GM21447 (cell line): ENCODE data around the gene SNU13.
"Not testable (repeated sequence)": the region's sequence is repeated elsewhere in the genome, so short reads cannot be mapped to it uniquely, and the experiment has no call there.

Experiments
- ATAC-seq: cut with Tn5 transposase; IDR thresholded peaks from one replicate; pipeline ENCODE4 v1.9.1; 2021; ENCODE audit not compliant: unreplicated experiment

Gene SNU13

DNA sequence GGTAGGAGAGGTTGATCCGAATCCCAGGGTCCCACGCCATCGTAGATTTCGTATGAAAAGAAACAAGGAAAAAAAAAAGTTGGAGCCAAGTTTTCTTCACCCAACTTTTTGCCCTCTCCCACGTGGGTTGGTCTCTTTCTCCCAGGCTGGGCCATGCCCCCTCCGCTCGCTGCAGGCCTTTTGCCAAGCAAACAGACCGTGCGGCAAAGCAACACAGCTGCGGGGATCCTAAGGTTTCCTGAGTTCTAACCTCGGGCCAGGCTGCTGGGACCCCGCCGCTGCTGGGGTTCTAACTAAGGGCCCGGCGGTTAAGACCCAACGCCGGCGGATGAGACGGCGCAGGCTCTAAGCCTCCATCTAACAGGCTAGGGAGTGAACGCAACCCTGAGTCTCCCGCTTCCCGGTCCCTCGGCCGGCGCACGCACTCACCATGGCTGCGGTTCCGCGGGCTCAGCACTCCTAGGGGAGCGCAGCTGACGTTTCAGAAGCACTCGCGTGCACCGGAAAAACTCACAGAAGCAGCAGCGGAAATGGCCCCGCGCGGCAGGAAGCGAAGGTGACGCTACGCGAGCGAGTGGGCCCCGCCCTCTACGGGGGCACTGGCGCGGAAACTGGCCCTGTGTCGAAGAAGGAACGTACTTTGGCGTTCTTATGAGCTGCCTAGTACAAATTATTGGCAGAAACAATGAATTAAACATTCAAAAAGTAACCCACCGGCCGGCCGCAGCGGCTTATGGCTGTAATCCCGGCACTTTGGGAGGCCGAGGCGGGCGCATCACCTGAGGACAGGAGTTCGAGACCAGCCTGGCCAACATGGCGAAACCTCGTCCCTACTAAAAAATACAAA is at the start of gene SNU13:
TSS of gene SNU13 (minus strand) at position 503 of the 847 bp plus-strand sequence. CDS start at position 432, 71 bp downstream.
- peak; percentile 88 for ATAC-seq

DNA sequence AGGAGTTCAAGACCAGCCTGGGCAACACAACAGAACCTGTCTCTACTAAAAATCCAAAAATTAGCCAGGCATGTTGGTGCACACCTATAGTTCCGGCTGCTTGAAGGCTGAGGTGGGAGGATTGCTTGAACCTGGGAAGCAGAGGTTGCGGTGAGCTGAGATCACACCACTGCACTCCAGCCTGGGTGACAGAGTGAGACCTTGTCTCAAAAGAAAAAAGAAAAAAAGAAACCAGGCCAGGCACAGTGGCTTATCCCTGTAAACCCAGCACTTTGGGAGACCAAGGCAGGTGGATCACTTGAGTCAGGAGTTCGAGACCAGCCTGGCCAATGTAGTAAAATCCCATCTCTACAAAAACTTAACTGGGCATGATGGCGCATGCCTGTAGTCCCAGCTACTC is 44.6 kb upstream of the SNU13 start:
- ATAC-seq = not testable (repeated sequence)

DNA sequence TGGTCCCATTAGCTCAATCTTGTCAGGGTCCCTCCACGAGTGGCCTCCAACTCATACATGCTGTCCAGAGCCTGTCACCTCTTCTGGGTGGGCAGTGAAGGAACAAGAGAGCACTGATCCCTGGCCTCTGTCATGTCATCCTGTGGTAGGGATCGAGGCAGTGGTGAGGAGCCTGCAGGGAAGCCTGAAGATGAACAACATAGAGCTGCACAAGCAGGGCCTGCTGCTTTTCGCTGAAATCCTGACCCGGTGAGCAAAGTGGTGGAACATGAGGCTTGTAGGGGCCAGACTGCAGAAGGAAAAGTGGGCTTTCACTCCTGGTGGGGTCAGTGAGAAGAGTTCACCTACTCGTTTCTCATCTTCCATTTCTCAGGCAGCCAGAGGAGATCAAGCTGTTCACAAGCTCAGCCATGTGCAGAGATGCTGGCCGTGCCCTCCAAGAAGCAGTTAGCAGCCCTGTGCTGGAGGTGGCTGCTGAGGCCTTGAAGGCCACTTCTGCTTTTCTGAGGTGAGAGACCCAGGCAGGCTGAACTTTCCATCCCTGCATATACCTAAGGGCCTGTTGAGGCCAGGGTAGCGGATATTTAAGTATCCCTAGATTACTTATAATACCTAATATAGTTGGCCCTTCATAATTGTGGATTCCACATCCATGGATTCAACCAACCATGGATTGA is 43.6 kb upstream of the SNU13 start:
- no peak for ATAC-seq

DNA sequence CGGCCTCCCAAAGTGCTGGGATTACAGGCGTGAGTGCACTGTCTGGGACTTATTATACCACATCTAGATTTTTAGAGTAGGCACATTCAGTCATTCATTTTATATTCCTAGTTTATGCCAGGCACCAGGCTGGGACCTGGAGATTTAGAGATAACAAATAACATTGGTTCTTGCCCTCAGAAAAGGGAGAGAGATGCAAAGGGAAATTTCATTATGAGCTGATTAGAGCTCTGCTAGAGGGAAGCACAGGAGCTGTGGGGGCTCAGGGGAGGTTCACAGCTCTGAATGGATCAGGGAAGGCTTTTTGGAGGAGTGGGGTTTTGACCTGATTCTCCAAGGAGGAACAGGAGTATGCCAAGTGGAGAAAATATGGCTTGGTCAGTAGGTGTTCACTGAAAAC is 42.9 kb upstream of the SNU13 start:
- no peak for ATAC-seq

DNA sequence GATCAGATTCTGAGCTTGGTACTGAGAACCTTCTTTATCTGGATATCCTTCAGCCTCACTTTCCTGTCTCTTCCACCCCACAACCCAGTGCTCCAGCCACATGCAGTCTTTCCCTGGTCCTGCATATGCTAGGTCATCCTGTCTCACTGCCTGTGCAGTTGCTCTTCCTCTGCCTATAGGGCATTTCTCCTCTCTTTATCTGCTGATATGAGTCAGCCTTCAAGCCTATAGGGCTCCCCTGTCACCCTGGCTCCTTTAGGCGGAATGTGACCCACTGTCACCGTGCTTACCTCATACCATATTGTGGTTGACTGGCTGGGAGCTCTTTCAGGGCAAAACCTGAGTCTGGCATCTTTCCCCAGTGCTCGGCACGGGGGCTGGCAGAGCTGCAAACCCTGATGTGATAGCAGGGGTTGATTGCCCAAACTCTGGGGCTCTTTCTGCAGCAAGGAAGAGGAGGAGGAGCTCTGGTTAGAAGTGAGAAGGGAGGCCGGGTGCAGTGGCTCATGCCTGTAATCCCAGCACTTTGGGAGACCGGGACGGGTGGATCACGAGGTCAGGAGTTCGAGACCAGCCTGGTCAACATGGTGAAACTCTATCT is 36.9 kb upstream of the SNU13 start:
- no peak for ATAC-seq

DNA sequence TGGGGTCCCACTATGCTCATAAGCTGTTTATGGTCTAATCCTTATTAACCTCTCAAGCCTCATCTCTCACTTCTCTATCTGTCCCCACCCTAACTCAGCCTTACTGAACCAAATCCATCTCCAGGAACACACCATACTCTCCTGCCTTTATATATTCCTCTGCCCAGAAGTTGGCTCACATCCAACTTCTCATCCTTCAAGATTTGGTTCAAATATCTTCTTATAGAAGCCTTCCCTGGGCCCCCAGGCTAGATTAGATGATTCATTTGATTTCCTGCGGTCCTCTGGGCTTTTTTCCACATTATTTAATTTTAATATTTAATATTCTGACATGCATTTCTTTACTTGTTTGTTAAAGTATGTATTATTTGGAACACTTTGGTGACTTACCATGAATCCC is 33.8 kb upstream of the SNU13 start:
- no peak for ATAC-seq

GRCh38 chr22:41713004-41713403 is 24.3 kb upstream of the SNU13 start:
- ATAC-seq = no peak

DNA sequence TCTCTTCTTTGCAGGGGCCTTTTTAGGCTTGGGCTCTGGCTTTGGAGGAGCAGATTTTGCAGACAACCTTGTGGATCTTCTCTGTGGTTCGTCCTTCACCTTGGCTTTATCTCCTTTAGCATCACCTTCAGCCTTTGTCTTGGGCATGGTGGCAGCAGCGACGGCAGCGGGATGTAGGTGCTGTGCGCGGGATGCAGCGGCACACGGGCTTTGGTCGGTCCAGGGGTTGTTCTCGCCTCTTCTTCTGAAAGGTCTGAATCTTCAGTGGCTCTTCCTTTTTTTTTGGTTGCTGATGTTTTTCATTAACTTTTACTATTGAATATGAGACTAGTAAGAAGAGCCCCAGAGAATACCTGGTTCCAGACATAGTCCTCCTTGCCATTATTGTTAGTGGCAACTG is 20.7 kb upstream of the SNU13 start:
- ATAC-seq = no peak

- ATAC-seq = no peak
Observed at GRCh38 chr22:41702763-41703162, 14.1 kb upstream of the SNU13 start.

DNA sequence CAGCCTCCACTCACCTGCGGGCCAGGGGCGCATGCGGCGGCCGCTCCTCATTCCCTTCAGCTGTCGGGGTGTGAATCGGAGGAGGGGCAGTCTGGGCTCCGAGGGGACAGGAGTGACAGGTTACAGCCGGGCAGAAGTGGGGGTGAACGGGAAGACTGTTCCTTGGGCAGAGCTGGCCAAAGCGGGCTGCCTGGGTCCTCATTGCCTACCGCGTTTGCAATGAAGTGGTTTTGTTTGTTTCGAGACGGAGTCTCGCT is 11.4 kb upstream of the SNU13 start:
- ATAC-seq = no peak

DNA sequence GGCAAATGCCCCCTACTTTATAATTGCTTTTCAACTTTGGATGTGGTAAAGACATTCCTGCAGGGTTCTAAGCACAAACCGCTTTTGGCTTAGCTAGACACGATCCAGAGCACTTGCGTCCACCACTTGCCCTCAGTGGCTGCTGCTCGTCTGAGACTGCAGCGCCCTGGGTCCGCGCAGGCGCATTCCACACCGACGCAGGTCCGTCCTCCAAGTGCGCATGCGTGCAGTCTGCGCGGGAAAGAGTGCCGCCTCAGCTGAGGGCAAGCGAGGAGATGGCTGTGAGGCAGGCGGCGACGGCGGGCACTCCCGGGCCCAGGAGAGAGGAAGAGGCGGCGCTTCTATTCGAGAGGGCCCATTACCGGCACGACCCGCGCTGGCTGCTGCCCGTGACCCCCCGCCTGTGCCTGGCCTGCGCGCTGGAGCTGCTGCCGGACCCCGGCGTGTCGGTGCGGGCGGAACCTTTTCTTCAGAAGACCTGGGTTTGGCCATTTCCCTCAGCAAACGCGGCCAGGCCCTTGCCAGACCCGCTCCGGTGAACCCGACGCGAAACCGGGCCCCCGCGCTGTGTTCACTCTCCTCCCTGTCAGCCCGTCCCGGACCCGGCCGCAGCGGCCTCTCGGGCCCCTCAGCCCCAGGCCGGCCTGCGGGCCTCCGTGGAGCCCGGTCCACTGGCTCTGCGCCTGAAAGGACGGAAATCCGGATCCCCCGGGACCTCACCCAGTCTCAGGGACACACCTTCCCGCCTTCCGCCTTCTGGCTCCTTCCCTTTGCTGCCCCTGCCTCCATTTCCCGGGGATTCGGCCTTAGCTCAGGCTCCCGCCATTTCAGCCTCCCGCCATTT is 10.8 kb upstream of the SNU13 start, which contains the start of gene MEI1:
TSS of gene MEI1 (plus strand) at position 240 of the 844 bp plus-strand sequence. CDS start at position 276, 36 bp downstream.
- ATAC-seq = no peak

GRCh38 chr22:41697126-41697775 is 8.6 kb upstream of the SNU13 start:
- ATAC-seq = no peak

- no peak for ATAC-seq
Observed at GRCh38 chr22:41696703-41697102, 8.0 kb upstream of the SNU13 start.

- ATAC-seq = no peak
Observed at GRCh38 chr22:41695211-41695610, 6.5 kb upstream of the SNU13 start.

GRCh38 chr22:41690476-41690875 is 1.8 kb upstream of the SNU13 start:
- no peak for ATAC-seq

GRCh38 chr22:41687901-41688364 is 734 bp downstream of the SNU13 start:
- no peak for ATAC-seq

DNA sequence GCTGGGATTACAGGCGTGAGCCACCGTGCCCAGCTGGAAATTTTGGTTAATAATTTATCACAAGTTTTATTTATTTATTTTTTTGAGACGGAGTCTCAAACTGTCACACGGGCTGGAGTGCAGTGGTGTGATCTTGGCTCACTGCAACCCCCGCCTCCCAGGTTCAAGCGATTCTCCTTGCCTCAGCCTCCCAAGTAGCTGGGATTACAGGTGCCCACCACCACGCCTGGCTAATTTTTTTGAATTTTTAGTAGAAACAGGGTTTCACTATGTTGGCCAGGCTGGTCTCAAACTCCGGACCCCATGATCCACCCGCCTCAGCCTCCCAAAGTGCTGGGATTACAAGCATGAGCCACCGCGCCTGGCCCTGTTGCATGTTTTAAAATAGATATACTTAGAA is 1.8 kb downstream of the SNU13 start:
- not testable (repeated sequence) for ATAC-seq

DNA sequence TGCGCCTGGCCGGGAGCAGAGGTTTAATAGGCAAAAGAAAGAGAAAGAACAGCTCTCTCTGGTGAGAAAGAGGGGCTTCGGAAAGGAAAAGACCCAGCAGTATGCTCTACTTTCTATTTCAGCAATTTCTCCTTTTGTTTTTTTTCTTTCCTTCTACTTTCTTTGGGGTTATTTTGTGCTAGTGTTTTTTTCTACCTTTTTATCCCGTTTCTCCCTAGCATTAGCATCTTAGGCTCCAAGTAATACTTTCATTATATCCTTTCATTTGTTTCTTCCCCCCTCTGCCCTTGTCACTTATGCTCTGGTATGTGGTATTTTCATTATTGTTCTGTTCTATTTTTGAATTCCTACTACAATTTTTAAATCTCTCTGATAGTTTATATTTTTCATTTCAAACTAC is 4.5 kb downstream of the SNU13 start:
- ATAC-seq = no peak

- no peak for ATAC-seq
Observed at GRCh38 chr22:41683616-41684015, 5.1 kb downstream of the SNU13 start.

DNA sequence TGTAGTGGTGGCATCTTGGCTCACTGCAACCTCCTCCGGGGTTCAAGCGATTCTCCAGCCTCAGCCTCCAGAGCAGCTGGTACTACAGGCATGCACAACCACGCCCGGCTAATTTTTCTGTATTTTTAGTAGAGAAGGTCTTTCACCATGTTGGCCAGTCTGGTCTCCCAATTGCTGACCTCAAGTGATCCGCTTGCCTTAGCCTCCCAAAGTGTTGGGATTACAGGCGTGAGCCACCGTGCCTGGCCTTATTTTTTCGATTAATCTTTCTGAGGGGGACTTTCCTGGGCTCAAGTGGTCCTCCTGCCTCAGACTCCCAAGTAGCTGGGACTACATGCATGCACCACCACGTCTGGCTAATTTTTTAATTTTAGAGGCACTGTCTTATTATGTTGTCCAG is 5.6 kb downstream of the SNU13 start:
- no peak for ATAC-seq
